Measurements from ENCODE around the gene ZMYND15. TPM values are rescaled to one million over a fixed set of nuclear protein-coding genes. Genes with fewer than 3 reads are reported as not detected.
"Not testable (repeated sequence)": the region's sequence is repeated elsewhere in the genome, so short reads cannot be mapped to it uniquely, and the experiment has no call there.

The ZMYND15 gene
- total RNA-seq, 1 donor from 2014 or later, result 0.70 TPM

- Mint-ChIP-seq H3K27me3 (no peaks in the 10 kb centered on the region), H3K4me3 (peak overlapping the region; percentile 60), H3K4me1 (ENCODE audit: unreplicated experiment) (peaks cover 30% of the 10 kb centered on the region), H3K9me3 (no peaks in the 10 kb centered on the region), H3K27ac (no peak overlapping the region), H3K36me3 (peaks cover 9% of the 10 kb centered on the region)
- DNase-seq (ENCODE audit: extremely low spot score, unreplicated experiment), result no peak
- TF ChIP-seq CTCF (conservative IDR thresholded peaks at IDR 0.05), result no peak
Observed at GRCh38 chr17:4701116-4701515, 38.5 kb upstream of the ZMYND15 start.

- Mint-ChIP-seq H3K4me1 (ENCODE audit: unreplicated experiment) (peaks cover 30% of the 10 kb centered on the region), H3K4me3 (peak overlapping the region; percentile 90), H3K9me3 (no peaks in the 10 kb centered on the region), H3K27me3 (no peaks in the 10 kb centered on the region), H3K36me3 (no peaks in the 10 kb centered on the region), H3K27ac (peak overlapping the region; percentile 73)
- no peak for DNase-seq (ENCODE audit: extremely low spot score, unreplicated experiment)
- no peak for TF ChIP-seq CTCF (conservative IDR thresholded peaks at IDR 0.05)
Observed at GRCh38 chr17:4703330-4703691, 36.3 kb upstream of the ZMYND15 start.

- DNase-seq (ENCODE audit: extremely low spot score, unreplicated experiment); H3K36me3 Mint-ChIP-seq; H3K9me3 Mint-ChIP-seq; H3K27me3 Mint-ChIP-seq: not testable (repeated sequence)
- Mint-ChIP-seq H3K27ac (peak overlapping the region; percentile 86), H3K4me1 (ENCODE audit: unreplicated experiment) (peaks cover 31% of the 10 kb centered on the region), H3K4me3 (peak overlapping the region; percentile 90)
Observed at GRCh38 chr17:4704574-4704907, 35.1 kb upstream of the ZMYND15 start.

- H3K27ac Mint-ChIP-seq, result peak overlapping the region; percentile 86
- TF ChIP-seq CTCF (conservative IDR thresholded peaks at IDR 0.05), result no peak
- H3K4me1 Mint-ChIP-seq (ENCODE audit: unreplicated experiment), result peaks cover 35% of the 10 kb centered on the region
- H3K9me3 Mint-ChIP-seq, result no peaks in the 10 kb centered on the region
- no peaks in the 10 kb centered on the region for H3K36me3 Mint-ChIP-seq
- H3K27me3 Mint-ChIP-seq, result no peaks in the 10 kb centered on the region
- peak overlapping the region; percentile 90 for H3K4me3 Mint-ChIP-seq
- no peak for DNase-seq (ENCODE audit: extremely low spot score, unreplicated experiment)
Observed at GRCh38 chr17:4704991-4705390, 34.6 kb upstream of the ZMYND15 start.

- H3K9me3 Mint-ChIP-seq, result no peaks in the 10 kb centered on the region
- H3K36me3 Mint-ChIP-seq, result no peaks in the 10 kb centered on the region
- TF ChIP-seq CTCF (conservative IDR thresholded peaks at IDR 0.05), result no peak
- H3K4me3 Mint-ChIP-seq, result peak overlapping the region; percentile 90
- no peaks in the 10 kb centered on the region for H3K27me3 Mint-ChIP-seq
- DNase-seq (ENCODE audit: extremely low spot score, unreplicated experiment), result no peak
- H3K27ac Mint-ChIP-seq, result peak overlapping the region; percentile 2
- H3K4me1 Mint-ChIP-seq (ENCODE audit: unreplicated experiment), result peaks cover 32% of the 10 kb centered on the region
Observed at GRCh38 chr17:4706121-4706520, 33.5 kb upstream of the ZMYND15 start.

GRCh38 chr17:4708436-4708835 is 31.2 kb upstream of the ZMYND15 start:
- no peaks in the 10 kb centered on the region for H3K27me3 Mint-ChIP-seq
- no peak for DNase-seq (ENCODE audit: extremely low spot score, unreplicated experiment)
- H3K4me3 Mint-ChIP-seq, result peak overlapping the region; percentile 71
- TF ChIP-seq CTCF (conservative IDR thresholded peaks at IDR 0.05), result no peak
- H3K9me3 Mint-ChIP-seq, result no peaks in the 10 kb centered on the region
- no peak overlapping the region for H3K27ac Mint-ChIP-seq
- H3K4me1 Mint-ChIP-seq (ENCODE audit: unreplicated experiment), result peaks cover 13% of the 10 kb centered on the region
- no peaks in the 10 kb centered on the region for H3K36me3 Mint-ChIP-seq

Measured in type B pancreatic cell (in vitro differentiated cells).